Measurements from ENCODE around the gene VAMP5. TPM values are rescaled to one million over a fixed set of nuclear protein-coding genes. Genes with fewer than 3 reads are reported as not detected.
"Not testable (repeated sequence)": the region's sequence is repeated elsewhere in the genome, so short reads cannot be mapped to it uniquely, and the experiment has no call there.

Gene VAMP5
- total RNA-seq, 1 donor from 2014 or later: 1.5 TPM

- TF ChIP-seq CTCF (conservative IDR thresholded peaks at IDR 0.05): no peak
Observed at GRCh38 chr2:85615413-85615728, 31.1 kb downstream of the VAMP5 start.

GRCh38 chr2:85617723-85618122 lies 33.5 kb downstream of the VAMP5 start:
- peak overlapping the region; percentile 99 for H3K4me3 Mint-ChIP-seq

More at GRCh38 chr2:85615413-85615728, 31.1 kb downstream of the VAMP5 start:
- Mint-ChIP-seq H3K36me3 (ENCODE audit: low read depth) (peaks cover 4% of the 10 kb centered on the region), H3K27me3 (ENCODE audit: low read depth) (no peaks in the 10 kb centered on the region), H3K4me1 (peaks cover 28% of the 10 kb centered on the region), H3K27ac (ENCODE audit: unreplicated experiment) (peak overlapping the region; percentile 99), H3K9me3 (no peaks in the 10 kb centered on the region), H3K4me3 (peak overlapping the region; percentile 99)
- DNase-seq (ENCODE audit: low read depth, low spot score): no peak

GRCh38 chr2:85619617-85620016 lies 35.4 kb downstream of the VAMP5 start:
- H3K36me3 Mint-ChIP-seq (ENCODE audit: low read depth): peaks cover 8% of the 10 kb centered on the region
- H3K4me3 Mint-ChIP-seq: peak overlapping the region; percentile 69

More at GRCh38 chr2:85617723-85618122, 33.5 kb downstream of the VAMP5 start:
- Mint-ChIP-seq H3K27ac (ENCODE audit: unreplicated experiment) (peak overlapping the region; percentile 62), H3K4me1 (peaks cover 16% of the 10 kb centered on the region)
- not testable (repeated sequence) for H3K9me3 Mint-ChIP-seq; H3K27me3 Mint-ChIP-seq (ENCODE audit: low read depth); H3K36me3 Mint-ChIP-seq (ENCODE audit: low read depth); DNase-seq (ENCODE audit: low read depth, low spot score)

GRCh38 chr2:85621338-85621737 lies 37.1 kb downstream of the VAMP5 start:
- no peak for DNase-seq (ENCODE audit: low read depth, low spot score)
- H3K27ac Mint-ChIP-seq (ENCODE audit: unreplicated experiment): no peak overlapping the region
- H3K4me3 Mint-ChIP-seq: peak overlapping the region; percentile 13
- H3K27me3 Mint-ChIP-seq (ENCODE audit: low read depth): no peaks in the 10 kb centered on the region
- H3K4me1 Mint-ChIP-seq: peaks cover 11% of the 10 kb centered on the region
- H3K36me3 Mint-ChIP-seq (ENCODE audit: low read depth): peaks cover 14% of the 10 kb centered on the region
- TF ChIP-seq CTCF (conservative IDR thresholded peaks at IDR 0.05): no peak
- H3K9me3 Mint-ChIP-seq: no peaks in the 10 kb centered on the region

More at GRCh38 chr2:85619617-85620016, 35.4 kb downstream of the VAMP5 start:
- no peak for TF ChIP-seq CTCF (conservative IDR thresholded peaks at IDR 0.05)
- Mint-ChIP-seq H3K9me3 (no peaks in the 10 kb centered on the region), H3K27ac (ENCODE audit: unreplicated experiment) (no peak overlapping the region), H3K27me3 (ENCODE audit: low read depth) (no peaks in the 10 kb centered on the region), H3K4me1 (peaks cover 16% of the 10 kb centered on the region)
- no peak for DNase-seq (ENCODE audit: low read depth, low spot score)

- H3K27me3 Mint-ChIP-seq (ENCODE audit: low read depth): no peaks in the 10 kb centered on the region
- TF ChIP-seq CTCF (conservative IDR thresholded peaks at IDR 0.05): no peak
- H3K4me3 Mint-ChIP-seq: no peak overlapping the region
- peaks cover 2% of the 10 kb centered on the region for H3K4me1 Mint-ChIP-seq
- no peaks in the 10 kb centered on the region for H3K9me3 Mint-ChIP-seq
- H3K36me3 Mint-ChIP-seq (ENCODE audit: low read depth): peaks cover 15% of the 10 kb centered on the region
- DNase-seq (ENCODE audit: low read depth, low spot score): no peak
- no peak overlapping the region for H3K27ac Mint-ChIP-seq (ENCODE audit: unreplicated experiment)
Observed at GRCh38 chr2:85623991-85624390, 39.8 kb downstream of the VAMP5 start.

GRCh38 chr2:85628658-85629057 lies 44.4 kb downstream of the VAMP5 start:
- no peaks in the 10 kb centered on the region for H3K9me3 Mint-ChIP-seq
- no peak overlapping the region for H3K27ac Mint-ChIP-seq (ENCODE audit: unreplicated experiment)
- H3K4me3 Mint-ChIP-seq: no peak overlapping the region
- H3K36me3 Mint-ChIP-seq (ENCODE audit: low read depth): peaks cover 17% of the 10 kb centered on the region
- H3K4me1 Mint-ChIP-seq: no peaks in the 10 kb centered on the region
- no peaks in the 10 kb centered on the region for H3K27me3 Mint-ChIP-seq (ENCODE audit: low read depth)
- no peak for DNase-seq (ENCODE audit: low read depth, low spot score)
- no peak for TF ChIP-seq CTCF (conservative IDR thresholded peaks at IDR 0.05)
